Peyer's patch (tissue), 4 donors: ENCODE measurements around the gene GDF11.

ENCODE experiments used
- POLR2A ChIP-seq, 2 donors: fragments of 450-650 bp; IDR thresholded peaks; one replicate each; pipeline ENCODE4 v1.5.1; 2017; ENCODE audit warnings: antibody characterized with exemption in 2 of 2, mild to moderate bottlenecking in 2 of 2, moderate library complexity in 2 of 2
- TF ChIP-seq, protein P1 (sequence below), 6 experiments: fragments of 450-650 bp in 4 of 6; fragments of 200-600 bp in 2 of 6; sonication (generic) in 1 of 6; IDR thresholded peaks; one replicate each; pipeline ENCODE4 v1.5.1; 2017 to 2019; ENCODE audit warnings: antibody characterized with exemption in 6 of 6, mild to moderate bottlenecking in 3 of 6, moderate library complexity in 1 of 6

DNA sequence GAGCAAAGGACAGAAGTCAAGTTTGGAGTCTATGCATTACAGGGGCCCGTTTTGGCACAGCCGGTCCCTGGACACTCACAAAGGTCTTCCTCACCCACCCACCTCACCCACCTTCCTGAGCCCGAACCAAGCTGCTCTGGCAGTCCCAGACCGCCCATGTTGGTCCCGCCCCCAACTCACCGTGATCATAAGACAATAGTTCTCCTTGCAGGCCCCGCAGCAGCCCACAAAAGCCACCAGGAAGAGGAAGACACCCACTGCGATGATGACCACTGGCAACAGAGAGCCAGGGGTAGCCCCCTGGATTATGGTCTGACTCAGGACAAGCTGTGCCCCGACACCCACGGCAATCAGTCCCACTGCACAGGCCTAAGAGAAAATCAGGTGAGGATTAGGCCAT is 16.0 kb upstream of the GDF11 start:
- TF ChIP-seq, protein P1, sequence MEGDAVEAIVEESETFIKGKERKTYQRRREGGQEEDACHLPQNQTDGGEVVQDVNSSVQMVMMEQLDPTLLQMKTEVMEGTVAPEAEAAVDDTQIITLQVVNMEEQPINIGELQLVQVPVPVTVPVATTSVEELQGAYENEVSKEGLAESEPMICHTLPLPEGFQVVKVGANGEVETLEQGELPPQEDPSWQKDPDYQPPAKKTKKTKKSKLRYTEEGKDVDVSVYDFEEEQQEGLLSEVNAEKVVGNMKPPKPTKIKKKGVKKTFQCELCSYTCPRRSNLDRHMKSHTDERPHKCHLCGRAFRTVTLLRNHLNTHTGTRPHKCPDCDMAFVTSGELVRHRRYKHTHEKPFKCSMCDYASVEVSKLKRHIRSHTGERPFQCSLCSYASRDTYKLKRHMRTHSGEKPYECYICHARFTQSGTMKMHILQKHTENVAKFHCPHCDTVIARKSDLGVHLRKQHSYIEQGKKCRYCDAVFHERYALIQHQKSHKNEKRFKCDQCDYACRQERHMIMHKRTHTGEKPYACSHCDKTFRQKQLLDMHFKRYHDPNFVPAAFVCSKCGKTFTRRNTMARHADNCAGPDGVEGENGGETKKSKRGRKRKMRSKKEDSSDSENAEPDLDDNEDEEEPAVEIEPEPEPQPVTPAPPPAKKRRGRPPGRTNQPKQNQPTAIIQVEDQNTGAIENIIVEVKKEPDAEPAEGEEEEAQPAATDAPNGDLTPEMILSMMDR (IDR thresholded peaks at IDR 0.05) = no peak
- no peak for TF ChIP-seq POLR2A (IDR thresholded peaks at IDR 0.05)
